Neuronal stem cell (in vitro differentiated cells): ENCODE measurements around the gene DPY19L3.
"Not testable (repeated sequence)": the region's sequence is repeated elsewhere in the genome, so short reads cannot be mapped to it uniquely, and the experiment has no call there.

ENCODE experiments used
- DNase-seq: peaks from one replicate; pipeline ENCODE4 v3.0.0-alpha.2; 2013; ENCODE audit warnings: low spot score
- H2AFZ ChIP-seq: one replicate; pipeline ENCODE4 v1.6.1; 2013; ENCODE audit warnings: mild to moderate bottlenecking, low read length, inconsistent platforms
- H2AK5ac ChIP-seq: 2 replicates; pipeline ENCODE4 v1.6.1; 2013; ENCODE audit warnings: low read depth, mild to moderate bottlenecking, inconsistent platforms, low read length, moderate library complexity, mixed read lengths
- H2BK120ac ChIP-seq: 2 replicates; pipeline ENCODE4 v1.6.1; 2013; ENCODE audit warnings: low read depth, mild to moderate bottlenecking, inconsistent platforms, low read length, moderate library complexity, mixed read lengths
- H2BK12ac ChIP-seq: one replicate; pipeline ENCODE4 v1.6.1; 2013; ENCODE audit warnings: low read length, inconsistent platforms
- H2BK15ac ChIP-seq: 2 replicates; pipeline ENCODE4 v1.6.1; 2013; ENCODE audit warnings: mild to moderate bottlenecking, low read length, inconsistent platforms, mixed read lengths
- H2BK5ac ChIP-seq: one replicate; pipeline ENCODE4 v1.6.1; 2013; ENCODE audit warnings: inconsistent platforms, mild to moderate bottlenecking, low read length, moderate library complexity
- H3K14ac ChIP-seq: one replicate; pipeline ENCODE4 v1.6.1; 2013; ENCODE audit warnings: low read length, inconsistent platforms
- H3K18ac ChIP-seq: 2 replicates; pipeline ENCODE4 v1.6.1; 2013; ENCODE audit warnings: low read length, inconsistent platforms
- H3K23ac ChIP-seq: 2 replicates; pipeline ENCODE4 v1.6.1; 2013; ENCODE audit warnings: low read depth, mild to moderate bottlenecking, mixed read lengths, low read length, inconsistent platforms; ENCODE audit not compliant: poor library complexity
- H3K27ac ChIP-seq: replicated peaks from 3 replicates; pipeline ENCODE4 v1.5.1; 2013; ENCODE audit warnings: low read length, inconsistent platforms
- H3K27me3 ChIP-seq, 3 experiments: 2 replicates each; pipeline ENCODE4 v1.6.1; 2013; ENCODE audit warnings: low read length in 3 of 3, mild to moderate bottlenecking in 2 of 3, inconsistent platforms in 1 of 3, low read depth in 1 of 3, mixed read lengths in 1 of 3, moderate library complexity in 1 of 3; ENCODE audit not compliant: control insufficient read depth in 3 of 3, insufficient read depth in 3 of 3
- H3K36me3 ChIP-seq, 2 donors: replicated peaks in 1 of 2; 2 replicates each; pipeline ENCODE4 v1.6.1; 2013; ENCODE audit warnings: low read length in 2 of 2; ENCODE audit not compliant: control insufficient read depth in 2 of 2, insufficient read depth in 2 of 2
- H3K4ac ChIP-seq: 2 replicates; pipeline ENCODE4 v1.6.1; 2013; ENCODE audit warnings: inconsistent platforms, mild to moderate bottlenecking, low read length, moderate library complexity
- H3K4me1 ChIP-seq, 2 donors: 1 replicate in 1 of 2; 2 replicates in 1 of 2; pipeline ENCODE4 v1.6.1; 2013; ENCODE audit warnings: low read length in 2 of 2, low read depth in 1 of 2; ENCODE audit not compliant: control insufficient read depth in 2 of 2, insufficient read depth in 1 of 2
- H3K4me2 ChIP-seq: one replicate; pipeline ENCODE4 v1.6.1; 2013; ENCODE audit warnings: mild to moderate bottlenecking, low read length, inconsistent platforms; ENCODE audit not compliant: insufficient read depth, poor library complexity, severe bottlenecking
- H3K4me3 ChIP-seq, 2 donors: 2 replicates each; pipeline ENCODE4 v1.5.1; 2013; ENCODE audit warnings: low read length in 2 of 2, mild to moderate bottlenecking in 2 of 2, inconsistent platforms in 1 of 2, moderate library complexity in 1 of 2
- H3K79me1 ChIP-seq: one replicate; pipeline ENCODE4 v1.6.1; 2013; ENCODE audit warnings: low read depth, mild to moderate bottlenecking, inconsistent platforms, low read length, moderate library complexity
- H3K9ac ChIP-seq: one replicate; pipeline ENCODE4 v1.6.1; 2013; ENCODE audit warnings: mild to moderate bottlenecking, low read depth, low read length, inconsistent platforms; ENCODE audit not compliant: poor library complexity
- H3K9me3 ChIP-seq, 2 donors: replicated peaks in 1 of 2; 2 replicates each; pipeline versions ENCODE3 to v1.6.1; 2013; ENCODE audit warnings: low read length in 2 of 2, mild to moderate bottlenecking in 2 of 2, inconsistent platforms in 1 of 2, low read depth in 1 of 2, mixed read lengths in 1 of 2, moderate library complexity in 1 of 2; ENCODE audit not compliant: control insufficient read depth in 2 of 2, insufficient read depth in 1 of 2
- H4K8ac ChIP-seq: one replicate; pipeline ENCODE4 v1.6.1; 2013; ENCODE audit warnings: low read depth, mild to moderate bottlenecking, inconsistent platforms, low read length, moderate library complexity
- H4K91ac ChIP-seq: one replicate; pipeline ENCODE4 v1.6.1; 2013; ENCODE audit warnings: low read length, low read depth, mild to moderate bottlenecking, inconsistent platforms; ENCODE audit not compliant: poor library complexity
- WGBS, 2 donors: extraction: QIAGEN DNeasy Blood & Tissue Kit; methylation state at CpG; one replicate each; pipeline ENCODE4 v1.1.7; 2013; ENCODE audit warnings: missing lambda C conversion rate in 2 of 2, mixed read lengths in 1 of 2; ENCODE audit not compliant: insufficient read length in 2 of 2, insufficient replicate concordance in 1 of 2; ENCODE audit errors: extremely low coverage in 2 of 2; 5-methylcytosine and 5-hydroxymethylcytosine counted together

Gene DPY19L3

DNA sequence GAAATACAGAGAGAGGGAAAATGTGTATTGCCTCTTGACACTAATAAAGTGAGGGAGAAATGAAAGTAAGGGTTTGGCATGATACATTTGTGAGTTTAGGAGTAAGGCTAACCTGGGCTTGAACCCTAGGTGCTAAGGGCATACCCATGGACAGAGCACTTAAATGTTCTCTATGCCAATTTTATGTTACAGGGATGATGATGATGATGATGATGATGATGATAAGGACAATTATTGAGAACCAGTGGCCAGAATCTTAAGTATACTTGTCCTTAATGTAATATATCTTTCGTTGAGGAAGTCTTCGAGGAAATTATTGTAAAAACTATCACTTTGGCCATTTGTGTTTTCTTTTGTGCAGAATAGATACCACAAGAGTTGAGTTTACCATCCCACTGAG, 33.2 kb downstream of the DPY19L3 start:
- no peaks in the 10 kb centered on the region for H3K9me3 ChIP-seq
- H3K4me3 ChIP-seq, result no peak overlapping the region
- no peak overlapping the region for H3K4me2 ChIP-seq
- DNase-seq, result no peak
- no peak overlapping the region for H3K9ac ChIP-seq
- H3K14ac ChIP-seq, result no peak overlapping the region
- no peaks in the 10 kb centered on the region for H3K4me1 ChIP-seq
- no peak overlapping the region for H3K18ac ChIP-seq
- H3K4ac ChIP-seq, result no peak overlapping the region
- H3K36me3 ChIP-seq, result peaks cover 11 to 93% of the 10 kb centered on the region in 2 donors
- no peak overlapping the region for H2BK120ac ChIP-seq
- H4K8ac ChIP-seq, result no peak overlapping the region
- no peaks in the 10 kb centered on the region for H3K27me3 ChIP-seq
- no CpG with 5 or more reads among the region's 2 CpGs for WGBS, 2 donors
- H4K91ac ChIP-seq, result no peak overlapping the region
- no peak overlapping the region for H3K23ac ChIP-seq
- no peak overlapping the region for H2AK5ac ChIP-seq
- H2AFZ ChIP-seq, result no peak overlapping the region
- no peak overlapping the region for H3K27ac ChIP-seq
- H2BK5ac ChIP-seq, result no peak overlapping the region
- no peaks in the 10 kb centered on the region for H3K79me1 ChIP-seq
- no peak overlapping the region for H2BK12ac ChIP-seq
- H2BK15ac ChIP-seq, result no peak overlapping the region

- no peak overlapping the region for H2BK120ac ChIP-seq
- peaks cover 6 to 88% of the 10 kb centered on the region in 2 donors for H3K36me3 ChIP-seq
- H2AFZ ChIP-seq, result no peak overlapping the region
- no CpG with 5 or more reads among the region's 1 CpG for WGBS, 2 donors
- no peak overlapping the region for H3K18ac ChIP-seq
- no peak overlapping the region for H4K8ac ChIP-seq
- H3K4me2 ChIP-seq, result no peak overlapping the region
- H3K14ac ChIP-seq, result no peak overlapping the region
- no peak overlapping the region for H2BK5ac ChIP-seq
- no peaks in the 10 kb centered on the region for H3K79me1 ChIP-seq
- no peak for DNase-seq
- no peaks in the 10 kb centered on the region for H3K9me3 ChIP-seq
- no peaks in the 10 kb centered on the region for H3K27me3 ChIP-seq
- H2BK15ac ChIP-seq, result no peak overlapping the region
- no peak overlapping the region for H2AK5ac ChIP-seq
- H3K4ac ChIP-seq, result no peak overlapping the region
- no peak overlapping the region for H3K27ac ChIP-seq
- H3K4me1 ChIP-seq, result no peaks in the 10 kb centered on the region
- no peak overlapping the region for H4K91ac ChIP-seq
- H3K23ac ChIP-seq, result no peak overlapping the region
- H2BK12ac ChIP-seq, result no peak overlapping the region
- no peak overlapping the region for H3K4me3 ChIP-seq
- no peak overlapping the region for H3K9ac ChIP-seq
These were observed 37.1 kb downstream of the DPY19L3 start for GRCh38 chr19:32442650-32443049.

GRCh38 chr19:32447534-32447933, 42.0 kb downstream of the DPY19L3 start:
- H3K4me2 ChIP-seq, H3K4me1 ChIP-seq, H4K91ac ChIP-seq, H2AFZ ChIP-seq, H3K9me3 ChIP-seq, H2BK15ac ChIP-seq, H3K27ac ChIP-seq, H2BK5ac ChIP-seq, H3K14ac ChIP-seq, H2AK5ac ChIP-seq, H3K9ac ChIP-seq, H3K79me1 ChIP-seq, H2BK12ac ChIP-seq, H3K4ac ChIP-seq, H3K23ac ChIP-seq, H2BK120ac ChIP-seq, H3K27me3 ChIP-seq, H3K4me3 ChIP-seq, H3K18ac ChIP-seq, H4K8ac ChIP-seq, DNase-seq: not testable (repeated sequence)
- H3K36me3 ChIP-seq, result peaks cover 12 to 90% of the 10 kb centered on the region in 2 donors
- no CpG with 5 or more reads among the region's 5 CpGs for whole genome bisulfite sequencing, 2 donors

GRCh38 chr19:32448026-32448425, 42.5 kb downstream of the DPY19L3 start:
- peaks cover 0 to 2% of the 10 kb centered on the region in 2 donors for H3K9me3 ChIP-seq
- no peak overlapping the region for H3K4ac ChIP-seq
- H3K27me3 ChIP-seq, result no peaks in the 10 kb centered on the region
- no peak overlapping the region for H3K23ac ChIP-seq
- peaks cover 7 to 89% of the 10 kb centered on the region in 2 donors for H3K36me3 ChIP-seq
- H4K8ac ChIP-seq, result no peak overlapping the region
- no peak overlapping the region for H2BK15ac ChIP-seq
- H3K18ac ChIP-seq, result no peak overlapping the region
- H3K4me1 ChIP-seq, result no peaks in the 10 kb centered on the region
- no CpG with 5 or more reads among the region's 8 CpGs for WGBS, 2 donors
- no peak overlapping the region for H2BK5ac ChIP-seq
- H3K79me1 ChIP-seq, result no peaks in the 10 kb centered on the region
- H2BK120ac ChIP-seq, result no peak overlapping the region
- H2AK5ac ChIP-seq, result no peak overlapping the region
- no peak overlapping the region for H3K9ac ChIP-seq
- no peak overlapping the region for H3K27ac ChIP-seq
- no peak overlapping the region for H4K91ac ChIP-seq
- no peak overlapping the region for H3K4me2 ChIP-seq
- no peak for DNase-seq
- H3K4me3 ChIP-seq, result no peak overlapping the region
- no peak overlapping the region for H2BK12ac ChIP-seq
- no peak overlapping the region for H3K14ac ChIP-seq
- no peak overlapping the region for H2AFZ ChIP-seq
